HCT116 (cell line): Measurements from ENCODE around the gene GNB5. TPM values are rescaled to one million over a fixed set of nuclear protein-coding genes. Genes with fewer than 3 reads are reported as not detected.
A peak's percentile ranks its signal among the peaks of the same experiment; 100 is the strongest.

Experiments
- ATAC-seq: fragments of 200-7000 bp; cut with Tn5 transposase; 2 replicates; pipeline ENCODE4 v1.9.1; 2020; ENCODE audit warnings: mild to moderate bottlenecking, moderate library complexity
- Bru-seq: library from RNA; stranded (reverse); fragments of 400-500 nt; gene quantifications from one replicate; lab custom pipeline; 2021; lab: Mats Ljungman, UMichigan
- BruChase-seq, 2 experiments: library from RNA; stranded (reverse); fragments of 400-500 nt; gene quantifications; one replicate each; lab custom pipeline; 2021; lab: Mats Ljungman, UMichigan
- BruUV-seq: library from RNA; stranded (reverse); fragments of 400-500 nt; replicated peaks from 2 replicates; lab custom pipeline; 2021; lab: Mats Ljungman, UMichigan
- CTCF ChIA-PET: fragments of 300-600 bp; sonication (Branson Sonifier 250); formaldehyde crosslinking; loops from one replicate; lab custom pipeline; 2021; ENCODE audit warnings: antibody characterized with exemption; lab: Charles Lee
- POLR2A ChIA-PET: fragments of 300-600, 350-600 bp; sonication (Branson Sonifier 250); formaldehyde crosslinking; loops from one replicate; lab custom pipeline; 2021; ENCODE audit warnings: antibody characterized with exemption; lab: Charles Lee
- RAD21 ChIA-PET, 2 experiments: fragments of 300-600 bp; sonication (Branson Sonifier 250); formaldehyde crosslinking; loops; one replicate each; lab custom pipeline; 2023; ENCODE audit warnings: low total read pairs in 2 of 2; ENCODE audit not compliant: uncharacterized antibody in 2 of 2, unreplicated experiment in 2 of 2, low non-redundant PET in 1 of 2; lab: Charles Lee
- DNase-seq: peaks from one replicate; pipeline ENCODE4 v3.0.0-alpha.2; 2010; ENCODE audit warnings: low read depth, low spot score
- H2AFZ ChIP-seq: fragments of 200-600 bp; shearing (Covaris generic), sonication (generic); 2 replicates; pipeline ENCODE4 v1.6.1; 2017; ENCODE audit warnings: low read depth, mixed run types, mixed read lengths, antibody characterized with exemption, low read length; ENCODE audit not compliant: poor library complexity, severe bottlenecking
- H3K27ac ChIP-seq: 2 replicates; pipeline ENCODE4 v1.5.1; 2012; ENCODE audit warnings: low read depth, low read length
- H3K27me3 ChIP-seq: fragments of 200-600 bp; sonication (generic); 2 replicates; pipeline ENCODE4 v1.6.1; 2016; ENCODE audit warnings: mixed run types, low read length, mixed read lengths; ENCODE audit not compliant: insufficient read depth
- H3K36me3 ChIP-seq, 2 experiments: fragments of 200-500 bp in 1 of 2; fragments of 200-600 bp in 1 of 2; sonication (Bioruptor generic) in 1 of 2; sonication (generic) in 1 of 2; 2 replicates each; pipeline versions ENCODE4 v1.5.1 to v1.6.1; 2014 to 2016; ENCODE audit warnings: low read length in 2 of 2, inconsistent platforms in 1 of 2, mixed read lengths in 1 of 2, mixed run types in 1 of 2; ENCODE audit not compliant: insufficient read depth in 2 of 2, control insufficient read depth in 1 of 2
- H3K4me1 ChIP-seq, 2 experiments: fragments of 200-600 bp in 1 of 2; sonication (generic) in 1 of 2; 2 replicates each; pipeline versions ENCODE4 v1.5.1 to v1.6.1; 2012 to 2017; ENCODE audit warnings: low read length in 2 of 2, inconsistent platforms in 1 of 2, mild to moderate bottlenecking in 1 of 2, mixed read lengths in 1 of 2, mixed run types in 1 of 2, moderate library complexity in 1 of 2; ENCODE audit not compliant: insufficient read depth in 2 of 2, control insufficient read depth in 1 of 2
- H3K4me2 ChIP-seq: fragments of 200-600 bp; sonication (generic); 2 replicates; pipeline ENCODE4 v1.6.1; 2017; ENCODE audit warnings: mixed run types, low read length, mixed read lengths
- H3K4me3 ChIP-seq, 2 experiments: fragments of 200-600 bp in 1 of 2; sonication (generic) in 1 of 2; replicated peaks in 1 of 2; 2 replicates each; pipeline ENCODE4 v1.5.1; 2011 to 2016; ENCODE audit warnings: low read length in 2 of 2, control low read depth in 1 of 2, low read depth in 1 of 2, mild to moderate bottlenecking in 1 of 2, mixed read lengths in 1 of 2, mixed run types in 1 of 2
- H3K79me2 ChIP-seq: fragments of 200-600 bp; sonication (generic); 2 replicates; pipeline ENCODE4 v1.6.1; 2017; ENCODE audit warnings: mild to moderate bottlenecking, mixed run types, low read length, moderate library complexity, mixed read lengths; ENCODE audit not compliant: insufficient read depth
- H3K9ac ChIP-seq: fragments of 200-600 bp; sonication (generic); 2 replicates; pipeline ENCODE4 v1.6.1; 2016; ENCODE audit warnings: low read length, mixed read lengths
- H3K9me2 ChIP-seq: fragments of 200-600 bp; sonication (generic), shearing (Covaris generic); 2 replicates; pipeline ENCODE4 v1.6.1; 2017; ENCODE audit warnings: mixed run types, mild to moderate bottlenecking, moderate library complexity; ENCODE audit not compliant: insufficient read depth
- H3K9me3 ChIP-seq, 2 experiments: fragments of 200-500 bp in 1 of 2; fragments of 200-600 bp in 1 of 2; sonication (Bioruptor generic) in 1 of 2; sonication (generic) in 1 of 2; 2 replicates each; pipeline ENCODE4 v1.6.1; 2014 to 2017; ENCODE audit warnings: low read length in 2 of 2, mixed read lengths in 2 of 2, inconsistent platforms in 1 of 2, low read depth in 1 of 2, mild to moderate bottlenecking in 1 of 2, mixed run types in 1 of 2, moderate library complexity in 1 of 2; ENCODE audit not compliant: control insufficient read depth in 1 of 2, insufficient read depth in 1 of 2
- H4K20me1 ChIP-seq: fragments of 200-600 bp; sonication (generic), shearing (Covaris generic); 2 replicates; pipeline ENCODE4 v1.6.1; 2017; ENCODE audit warnings: mixed run types, mild to moderate bottlenecking, moderate library complexity; ENCODE audit not compliant: insufficient read depth
- ATF3 ChIP-seq: IDR thresholded peaks from 2 replicates; pipeline ENCODE4 v1.6.1; 2012
- CEBPB ChIP-seq: IDR thresholded peaks from 2 replicates; pipeline ENCODE4 v1.6.1; 2012; ENCODE audit warnings: low read depth
- CTCF ChIP-seq, 3 experiments: fragments of 200-600 bp in 1 of 3; sonication (generic) in 1 of 3; IDR thresholded peaks in 2 of 3; conservative IDR thresholded peaks in 1 of 3; 2 replicates each; pipeline ENCODE4 v1.5.1; 2012 to 2017; ENCODE audit warnings: low read depth in 2 of 3, low read length in 2 of 3, antibody characterized with exemption in 1 of 3, borderline replicate concordance in 1 of 3, control low read depth in 1 of 3, mild to moderate bottlenecking in 1 of 3, mixed read lengths in 1 of 3, mixed run types in 1 of 3, moderate library complexity in 1 of 3; ENCODE audit not compliant: insufficient read depth in 1 of 3
- EGR1 ChIP-seq: IDR thresholded peaks from 2 replicates; pipeline ENCODE4 v1.6.1; 2012; ENCODE audit warnings: low read depth
- FOSL1 ChIP-seq: IDR thresholded peaks from 2 replicates; pipeline ENCODE4 v1.6.1; 2012; ENCODE audit warnings: low read depth
- MAX ChIP-seq: IDR thresholded peaks from 2 replicates; pipeline ENCODE4 v1.6.1; 2012
- POLR2A ChIP-seq: IDR thresholded peaks from 2 replicates; pipeline ENCODE4 v1.7.0; 2011; ENCODE audit warnings: borderline replicate concordance; ENCODE audit not compliant: insufficient read depth, insufficient read length; ENCODE audit errors: extremely low read depth
- POLR2AphosphoS5 ChIP-seq: IDR thresholded peaks from 2 replicates; pipeline ENCODE4 v1.6.1; 2011; ENCODE audit warnings: mild to moderate bottlenecking, low read depth, low read length, moderate library complexity
- RAD21 ChIP-seq: IDR thresholded peaks from 2 replicates; pipeline ENCODE4 v1.6.1; 2012; ENCODE audit warnings: low read depth, mild to moderate bottlenecking
- REST ChIP-seq: IDR thresholded peaks from 2 replicates; pipeline ENCODE4 v1.6.1; 2012; ENCODE audit warnings: low read depth
- SIN3A ChIP-seq: IDR thresholded peaks from 2 replicates; pipeline ENCODE4 v1.6.1; 2012; ENCODE audit warnings: low read depth
- SP1 ChIP-seq: IDR thresholded peaks from 2 replicates; pipeline ENCODE4 v1.6.1; 2012; ENCODE audit warnings: low read depth
- SRF ChIP-seq: IDR thresholded peaks from 2 replicates; pipeline ENCODE4 v1.6.1; 2012; ENCODE audit warnings: low read depth
- TCF7L2 ChIP-seq: IDR thresholded peaks from 2 replicates; pipeline ENCODE4 v1.7.0; 2011; ENCODE audit warnings: borderline replicate concordance, inconsistent platforms; ENCODE audit not compliant: insufficient read depth, insufficient read length; ENCODE audit errors: extremely low read depth
- ZFX ChIP-seq: fragments of 450-650 bp; IDR thresholded peaks from 2 replicates; pipeline ENCODE4 v1.6.1; 2017
- ZNF274 ChIP-seq: fragments of 200-500 bp; sonication (Bioruptor generic); IDR thresholded peaks from 2 replicates; pipeline ENCODE4 v1.6.1; 2014; ENCODE audit warnings: mild to moderate bottlenecking, low read depth, low read length, inconsistent platforms
- intact Hi-C: fragments of 100-400 bp; cut with micrococcal nuclease; formaldehyde crosslinking; loops from 2 replicates; pipeline ENCODE4 v1.10.0; 2022
- long read RNA-seq: library from polyadenylated mRNA; unstranded; transcript quantifications from one replicate; pipeline ENCODE4 v2.0.0, GENCODE V29; 2021; ENCODE audit not compliant: unreplicated experiment
- polyA plus RNA-seq: library from polyadenylated mRNA; unstranded; fragments of >200 nt; gene quantifications from 2 replicates; pipeline ENCODE4 v1.2.1, GENCODE V29; 2012; ENCODE audit warnings: missing spikeins
- total RNA-seq: library from RNA; stranded (reverse); gene quantifications from one replicate; pipeline ENCODE4 v1.2.1, GENCODE V29; 2021; ENCODE audit not compliant: unreplicated experiment

The GNB5 gene
- total RNA-seq, result 27.6 TPM
- 26.0 and 26.4 TPM in 2 replicates for polyA plus RNA-seq
- Bru-seq, nascent RNA, result percentile 57 among the genes with signal in this experiment
- BruChase-seq, experiment 1, labeled RNA remaining after a 6-hour chase, result percentile 60 among the genes with signal in this experiment
- percentile 54 among the genes with signal in this experiment for BruChase-seq, experiment 2, labeled RNA remaining after a 2-hour chase
- long read RNA-seq, transcript GNB5-202 (11 exons, 1,735 nt), result major isoform, 94 of 112 reads
- long read RNA-seq, partial matches to known transcripts, result 9 of 112 reads
- long read RNA-seq, other reads (novel, unspliced or antisense), result 9 of 112 reads

GRCh38 chr15:52191207-52191606 lies at the start of gene GNB5:
Gene GNB5 (minus strand): TSS chr15:52191392. CDS start chr15:52184676, 6,716 bp downstream.
- H3K27ac ChIP-seq, result no peak within 1 kb of the TSS
- H3K9ac ChIP-seq, result no peak within 1 kb of the TSS
- H2AFZ ChIP-seq, result no peak within 1 kb of the TSS
- H3K36me3 ChIP-seq, result peaks cover under 1 to 15% of the 10 kb centered on the region in 2 experiments; a peak in 3 of 4 replicates
- intact Hi-C loops, result no loop called here
- ChIA-PET POLR2A (no interaction called here), CTCF (no interaction called here), RAD21 (no interaction called here)
- H3K4me3 ChIP-seq, result no peak within 1 kb of the TSS
- H3K4me2 ChIP-seq, result no peak within 1 kb of the TSS
- H3K9me2 ChIP-seq, result no peaks in the 10 kb centered on the region
- no peak for DNase-seq
- H3K9me3 ChIP-seq, result no peaks in the 10 kb centered on the region
- H4K20me1 ChIP-seq, result no peaks in the 10 kb centered on the region
- no peaks in the 10 kb centered on the region for H3K27me3 ChIP-seq
- ATAC-seq, result no peak
- H3K79me2 ChIP-seq, result no peaks in the 10 kb centered on the region
- H3K4me1 ChIP-seq, result no peaks in the 10 kb centered on the region
- TF ChIP-seq RAD21 (no peak), ZFX (no peak), ZNF274 (no peak), REST (no peak), POLR2AphosphoS5 (no peak), TCF7L2 (no peak), SP1 (no peak), EGR1 (no peak), CTCF (IDR thresholded peaks at IDR 0.05 in 2 of 3, conservative IDR thresholded peaks at IDR 0.05 in 1 of 3; ENCODE audit: borderline replicate concordance in 1 of 3, insufficient read depth in 1 of 3, low read depth in 2 of 3, low read length in 2 of 3) (no peak), SIN3A (no peak), POLR2A (no peak), FOSL1 (no peak), CEBPB (no peak), SRF (no peak), MAX (no peak), ATF3 (no peak)
- BruUV-seq, result no TSS peak
